Measurements from ENCODE around the gene AQP4. TPM values are rescaled to one million over a fixed set of nuclear protein-coding genes. Genes with fewer than 3 reads are reported as not detected.

AQP4 gene, protein sequence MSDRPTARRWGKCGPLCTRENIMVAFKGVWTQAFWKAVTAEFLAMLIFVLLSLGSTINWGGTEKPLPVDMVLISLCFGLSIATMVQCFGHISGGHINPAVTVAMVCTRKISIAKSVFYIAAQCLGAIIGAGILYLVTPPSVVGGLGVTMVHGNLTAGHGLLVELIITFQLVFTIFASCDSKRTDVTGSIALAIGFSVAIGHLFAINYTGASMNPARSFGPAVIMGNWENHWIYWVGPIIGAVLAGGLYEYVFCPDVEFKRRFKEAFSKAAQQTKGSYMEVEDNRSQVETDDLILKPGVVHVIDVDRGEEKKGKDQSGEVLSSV
- total RNA-seq, result not detected in 2 replicates

DNA sequence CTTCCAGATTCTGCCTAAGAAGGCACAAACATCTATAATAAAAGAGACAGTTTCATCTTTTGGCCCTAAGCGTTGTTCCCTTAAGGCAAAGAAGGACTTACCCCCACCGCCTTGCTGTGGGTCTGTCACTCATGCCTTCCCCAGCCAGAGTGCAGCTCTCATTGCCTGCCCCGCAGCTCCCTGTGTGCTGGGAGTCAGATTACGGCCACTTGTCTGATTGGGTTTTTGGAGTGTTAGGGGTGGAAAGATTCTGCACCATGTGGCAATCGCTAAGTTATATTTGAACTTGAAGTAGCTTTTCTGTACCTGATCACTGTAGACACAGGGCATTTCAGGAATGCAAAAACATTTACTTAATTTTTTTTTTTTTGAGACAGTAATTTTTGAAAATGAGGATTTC, at the start of gene AQP4:
AQP4 (minus strand) TSS at position 151 of the 400 bp plus-strand sequence; CDS start at position 133, 18 bp downstream.
- DNase-seq (ENCODE audit: extremely low read depth, low read depth, low spot score), result no peak

DNA sequence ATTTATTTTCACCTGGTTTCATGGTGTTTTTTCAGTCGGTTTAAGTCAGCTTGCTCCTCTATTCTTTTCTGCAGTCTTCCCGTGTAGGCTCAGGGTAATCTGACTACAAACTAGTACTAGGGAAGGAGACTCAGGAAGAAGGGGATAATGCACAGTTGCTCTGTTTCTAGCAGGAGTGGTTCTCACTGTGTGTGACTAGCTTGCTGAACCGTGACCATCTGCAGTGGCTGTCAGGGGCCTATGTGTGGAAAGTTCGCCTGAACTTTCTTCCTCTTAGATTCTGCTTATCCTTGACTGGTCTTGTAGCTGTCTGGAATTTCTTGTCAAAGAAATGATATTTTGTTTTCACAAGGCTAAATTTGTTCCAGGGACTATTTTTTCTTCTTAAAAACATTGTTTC, 46.3 kb upstream of the AQP4 start:
- DNase-seq (ENCODE audit: extremely low read depth, low read depth, low spot score), result no peak

DNA sequence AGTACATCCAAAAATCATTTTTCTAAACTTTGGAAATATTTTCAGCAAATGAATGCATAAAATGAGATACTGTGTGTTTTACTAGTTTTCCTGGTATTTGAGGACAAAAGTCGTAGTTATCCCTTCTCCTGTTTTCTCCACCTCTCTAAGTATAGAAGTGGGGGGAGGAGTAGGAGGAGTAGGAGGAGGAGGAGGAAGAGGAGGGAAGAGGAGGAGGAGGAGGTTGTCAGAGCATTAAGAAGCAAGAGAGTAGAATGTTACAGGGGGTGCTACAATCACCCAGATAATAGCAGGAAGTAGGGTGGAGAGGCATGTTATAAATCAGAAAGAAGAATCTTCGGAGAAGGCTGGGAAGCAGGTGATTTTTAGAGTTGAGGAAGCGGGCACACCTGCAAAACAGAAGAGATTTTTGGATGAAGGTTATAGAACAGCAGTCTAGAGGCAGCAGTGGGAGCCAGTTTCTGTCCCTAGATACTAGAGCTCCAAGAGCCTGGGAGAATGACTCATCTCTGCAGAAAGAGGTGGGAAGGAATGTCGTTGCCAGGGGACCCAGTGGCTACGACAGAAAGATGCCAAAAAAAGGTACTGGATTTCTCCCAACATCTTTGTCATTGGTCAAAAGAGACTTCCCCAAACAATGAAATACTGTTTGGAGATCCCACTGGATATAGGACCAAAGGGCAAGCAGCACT, 44.2 kb upstream of the AQP4 start:
- no peak for DNase-seq (ENCODE audit: extremely low read depth, low read depth, low spot score)

DNA sequence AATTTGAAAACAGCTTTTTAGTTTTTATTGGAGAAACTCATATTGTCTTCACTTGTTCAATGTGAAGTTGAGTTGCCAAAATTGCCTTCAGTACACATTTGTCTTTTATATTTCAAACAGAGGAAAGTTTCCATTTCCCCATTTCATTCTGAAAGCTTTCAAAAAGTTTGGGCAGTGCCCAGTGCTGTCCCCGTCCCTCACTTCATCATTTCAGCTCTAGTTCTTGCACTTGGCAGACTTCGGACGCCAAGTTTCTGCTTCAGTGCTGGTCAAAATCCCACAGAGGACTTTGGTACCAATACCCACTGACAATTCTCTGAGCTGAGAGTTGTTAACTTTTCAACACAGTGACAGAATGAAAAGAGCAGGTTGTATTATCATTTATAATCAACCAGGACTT, 43.4 kb upstream of the AQP4 start:
- DNase-seq (ENCODE audit: extremely low read depth, low read depth, low spot score), result no peak

DNA sequence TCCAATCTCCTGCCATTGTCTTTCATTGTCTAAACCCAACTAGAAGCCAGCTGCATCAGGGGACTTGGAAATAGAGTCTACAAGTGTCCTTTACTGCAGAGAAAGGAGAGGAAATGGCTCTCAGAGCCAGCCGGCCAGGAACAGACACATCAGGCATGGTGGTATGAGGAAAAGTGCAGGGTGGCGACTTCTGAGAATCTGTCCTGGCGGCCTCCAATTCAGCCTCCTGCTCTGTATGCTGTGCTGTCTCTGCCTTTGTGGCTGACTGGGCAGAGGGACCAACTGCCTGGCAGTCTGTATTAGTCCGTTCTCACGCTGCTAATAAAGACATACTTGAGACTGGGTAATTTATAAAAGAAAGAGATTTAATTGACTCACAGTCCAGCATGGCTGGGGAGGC, 36.8 kb upstream of the AQP4 start:
- no peak for DNase-seq (ENCODE audit: extremely low read depth, low read depth, low spot score)

DNA sequence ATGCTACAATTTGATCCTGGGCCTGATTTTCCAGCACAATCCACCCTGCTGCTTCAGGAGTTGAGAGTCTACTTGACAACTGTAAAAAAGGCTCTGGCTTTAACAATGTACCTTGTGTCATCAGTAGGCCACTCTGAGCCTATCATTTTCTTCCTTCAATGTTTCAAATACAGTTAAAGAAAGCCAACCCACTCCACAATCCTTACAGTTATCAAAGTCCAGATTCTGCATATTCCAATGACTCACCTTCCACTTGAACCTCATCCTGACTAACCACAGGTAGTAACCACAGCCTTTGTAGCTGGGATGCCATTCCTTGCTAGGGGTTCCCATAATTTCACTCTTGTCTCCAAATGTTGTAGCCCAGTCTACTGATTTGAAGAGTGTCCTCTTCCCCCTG, 35.5 kb upstream of the AQP4 start:
- no peak for DNase-seq (ENCODE audit: extremely low read depth, low read depth, low spot score)

DNA sequence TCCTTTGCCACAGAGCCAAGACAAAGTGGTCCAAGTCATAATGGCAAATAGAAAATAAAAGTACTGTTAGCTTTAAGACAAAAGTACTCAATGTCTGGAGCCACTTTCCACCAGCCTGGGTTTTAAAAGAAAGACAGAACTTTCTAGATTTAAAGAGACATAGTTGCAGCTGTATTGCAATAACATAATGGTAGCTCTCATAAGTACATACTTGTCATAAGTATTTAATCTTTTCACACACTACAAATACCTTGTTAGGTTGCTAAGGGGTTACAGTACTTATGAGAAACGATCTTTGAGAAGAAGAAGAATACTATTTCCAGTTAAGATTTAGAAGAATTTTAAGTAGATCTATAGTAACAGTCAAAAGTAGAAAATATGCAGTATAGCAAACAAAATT, 28.9 kb upstream of the AQP4 start:
- no peak for DNase-seq (ENCODE audit: extremely low read depth, low read depth, low spot score)

DNA sequence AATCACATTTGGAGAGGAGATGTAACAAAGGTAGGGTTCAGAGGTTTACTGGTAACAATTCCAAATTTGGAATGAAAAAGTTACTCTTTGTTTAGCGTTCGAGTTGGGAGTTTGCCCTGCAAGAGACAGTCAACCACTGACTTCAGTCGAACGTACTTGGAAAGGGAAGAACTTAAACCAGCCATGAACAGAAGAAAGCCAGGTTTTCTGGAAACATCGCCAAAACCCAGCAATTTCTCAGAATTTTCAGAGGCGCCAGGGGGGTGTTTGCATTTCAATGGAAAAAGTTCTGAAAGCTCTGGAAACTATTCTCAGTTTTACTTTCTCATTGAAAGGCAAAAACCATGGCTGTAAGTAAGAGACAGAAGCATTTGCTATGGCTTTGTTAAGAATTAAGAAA, 28.5 kb upstream of the AQP4 start:
- DNase-seq (ENCODE audit: extremely low read depth, low read depth, low spot score), result no peak

DNA sequence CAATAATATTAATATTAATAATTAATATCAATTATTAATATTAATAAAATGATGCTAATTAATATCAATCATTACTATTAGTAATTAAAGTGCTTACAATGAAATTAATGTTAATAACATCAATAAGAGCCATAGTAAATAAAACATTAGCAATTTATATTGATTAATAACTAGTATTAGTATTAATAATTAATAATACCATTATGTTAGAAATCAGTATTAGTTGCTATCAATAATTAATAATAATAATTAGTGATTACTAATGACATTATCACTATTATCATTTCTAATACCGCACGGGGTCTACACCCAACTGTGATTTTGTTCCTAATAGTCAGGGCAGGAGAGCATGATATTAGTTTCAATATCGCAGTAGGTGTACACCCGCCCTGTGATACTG, 22.8 kb upstream of the AQP4 start:
- no peak for DNase-seq (ENCODE audit: extremely low read depth, low read depth, low spot score)

DNA sequence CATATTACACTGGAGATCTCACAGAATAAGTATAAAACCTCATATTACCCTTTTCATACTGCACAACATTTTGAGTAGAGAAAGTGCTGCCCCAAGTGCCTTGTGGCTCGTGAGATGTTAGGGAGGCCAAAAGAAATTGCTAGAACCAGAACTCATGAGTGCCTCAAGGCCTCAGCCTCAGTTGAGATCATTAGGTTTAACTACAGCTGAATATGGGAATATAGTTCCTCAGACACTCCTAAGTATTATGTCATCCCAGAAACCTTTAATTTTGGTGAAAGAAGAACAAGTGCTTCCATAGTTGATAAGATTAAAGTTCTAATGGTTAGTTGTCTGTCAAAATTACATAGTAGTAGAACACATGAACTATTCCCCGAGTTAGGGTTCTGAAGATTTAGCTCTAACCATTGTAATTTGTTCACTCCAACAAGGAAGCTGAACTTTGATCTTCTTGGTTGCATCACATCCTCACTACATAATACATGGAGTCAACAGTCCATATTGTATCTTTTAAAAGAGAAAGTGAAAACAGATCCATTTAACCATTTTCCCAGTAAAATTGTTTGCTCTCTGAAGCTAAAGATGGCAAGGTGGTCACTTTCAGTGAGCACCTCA, 9.6 kb upstream of the AQP4 start:
- no peak for DNase-seq (ENCODE audit: extremely low read depth, low read depth, low spot score)

DNA sequence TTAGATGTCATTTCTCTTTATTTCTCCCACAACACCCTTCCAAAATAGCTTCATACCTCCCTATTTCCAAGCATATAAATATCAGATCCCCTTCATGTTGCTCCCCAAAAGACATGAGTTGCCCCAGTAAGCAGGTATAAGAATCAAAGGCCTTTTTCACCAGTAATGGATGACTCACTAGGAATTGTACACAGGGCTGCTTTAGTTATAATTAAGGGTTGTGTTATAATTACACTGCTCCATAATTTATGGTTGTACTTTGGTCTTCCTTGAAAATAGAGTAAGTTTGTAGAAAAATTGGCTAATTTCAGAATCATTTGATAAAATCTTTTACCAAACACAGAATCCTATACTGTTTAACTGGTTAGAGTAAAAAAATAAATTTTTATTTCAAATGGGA, 8.8 kb upstream of the AQP4 start:
- no peak for DNase-seq (ENCODE audit: extremely low read depth, low read depth, low spot score)

DNA sequence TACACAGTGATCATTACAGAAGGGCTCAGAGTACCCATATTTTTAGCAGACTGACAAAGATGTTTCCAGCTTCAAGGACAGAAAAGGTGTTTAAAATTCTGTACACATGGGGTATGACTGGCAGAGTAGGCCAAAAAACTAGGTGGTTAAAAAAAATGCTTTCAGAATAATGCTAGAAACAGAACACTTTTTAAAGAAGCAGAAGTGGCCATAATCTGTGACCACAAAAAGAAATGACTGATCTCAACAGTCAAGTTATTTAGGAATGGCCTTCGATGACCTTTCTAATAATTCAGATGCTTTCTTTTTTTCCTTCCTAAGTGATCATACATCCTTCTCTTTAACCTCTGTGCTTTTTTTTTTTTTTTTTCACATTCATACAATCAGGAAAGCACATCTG, 4.1 kb upstream of the AQP4 start:
- DNase-seq (ENCODE audit: extremely low read depth, low read depth, low spot score), result no peak

DNA sequence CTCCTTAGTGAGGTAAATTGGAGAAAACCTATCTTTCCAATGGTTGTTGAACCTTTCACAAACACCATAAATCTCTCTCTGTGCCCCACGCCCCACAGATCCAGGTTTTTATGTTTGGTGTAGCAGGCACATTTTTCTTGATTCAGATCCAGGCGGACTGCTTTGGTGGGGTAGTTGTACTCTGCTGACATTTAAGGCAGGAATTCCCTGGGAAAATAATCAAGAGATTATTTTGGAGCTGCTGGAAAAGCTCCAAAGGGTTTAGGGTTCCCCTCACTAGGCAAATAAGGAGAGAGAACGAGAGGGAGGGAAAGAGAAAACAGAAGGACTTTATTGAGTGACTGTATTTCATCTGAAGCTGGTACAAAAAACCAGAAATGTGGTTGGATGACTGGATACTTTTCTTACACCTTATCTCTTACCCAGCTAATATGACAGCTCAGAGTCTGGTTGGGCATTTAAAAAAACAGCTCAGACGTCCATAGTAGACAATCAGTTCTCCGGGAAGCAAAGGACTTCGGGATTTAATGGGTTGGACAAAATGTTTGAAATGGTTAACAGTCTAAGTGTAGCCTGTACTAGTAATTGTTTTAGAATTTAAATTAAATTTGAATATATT, 3.6 kb upstream of the AQP4 start:
- DNase-seq (ENCODE audit: extremely low read depth, low read depth, low spot score), result no peak

DNA sequence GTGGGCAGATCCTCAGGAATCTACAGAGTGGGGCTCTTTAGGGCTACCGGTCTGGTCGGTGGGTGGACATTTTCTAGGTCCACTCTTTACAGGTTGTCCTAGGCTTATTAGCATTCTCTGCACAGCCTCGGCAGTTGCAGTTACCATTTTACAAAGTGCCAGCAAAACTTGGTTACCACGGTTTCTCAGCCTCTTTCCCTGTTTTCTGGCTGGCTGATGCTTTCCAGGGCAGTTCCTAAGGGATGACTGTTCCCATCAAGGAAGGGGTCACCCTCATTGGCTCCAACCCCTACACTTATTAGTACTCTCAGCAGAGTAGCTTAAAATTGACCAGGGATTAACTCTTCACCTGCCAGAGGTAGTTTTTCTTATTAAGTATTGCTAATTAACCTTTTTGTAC, 2.0 kb upstream of the AQP4 start:
- no peak for DNase-seq (ENCODE audit: extremely low read depth, low read depth, low spot score)

DNA sequence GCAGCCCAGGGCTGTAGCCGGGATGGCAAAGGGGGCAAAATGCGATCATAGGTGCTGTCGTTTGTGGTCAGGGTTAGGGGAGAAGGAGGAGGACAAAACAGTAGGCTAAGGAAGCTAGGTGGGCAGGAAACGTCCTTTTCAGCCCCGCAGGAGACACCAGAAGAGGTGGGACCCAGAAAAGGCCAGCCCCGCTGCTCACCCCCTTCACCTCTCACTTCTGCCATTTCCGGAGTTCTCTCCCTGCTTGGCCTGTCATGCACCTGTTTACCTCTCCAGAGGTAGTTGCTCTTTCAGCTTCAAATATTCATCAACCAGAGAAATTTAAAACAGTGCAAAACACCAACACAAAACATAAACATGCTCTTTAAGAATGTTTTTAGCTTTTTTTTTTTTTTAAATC, 849 bp downstream of the AQP4 start:
- DNase-seq (ENCODE audit: extremely low read depth, low read depth, low spot score), result no peak

DNA sequence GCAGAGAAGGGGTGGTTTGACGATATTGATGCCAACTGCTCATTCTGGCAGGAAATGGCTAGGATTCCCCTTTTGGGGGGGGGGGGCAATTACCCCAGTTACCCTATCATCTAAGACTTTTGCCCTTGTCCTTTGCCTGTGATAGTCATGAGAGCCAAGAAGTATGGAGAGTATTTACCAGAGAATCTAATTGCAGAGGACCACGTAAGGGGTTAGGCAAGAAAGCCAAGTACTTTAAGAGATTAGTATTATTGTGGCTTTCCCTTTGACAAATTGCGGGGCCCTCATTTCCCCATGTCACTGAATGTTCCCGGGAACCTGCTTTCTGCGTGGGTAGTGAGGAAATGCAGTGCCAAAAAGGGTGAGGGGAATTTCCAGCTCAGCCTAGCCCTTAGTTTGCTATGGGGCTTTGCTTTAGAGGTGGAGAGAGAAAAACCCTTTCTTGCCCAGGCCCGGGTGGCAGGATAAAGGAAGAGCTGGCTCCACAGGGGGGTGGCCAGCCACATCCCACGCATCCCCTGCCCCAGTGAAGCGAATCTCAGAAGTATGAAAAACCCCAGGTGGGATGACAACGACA, 1.5 kb downstream of the AQP4 start:
- DNase-seq (ENCODE audit: extremely low read depth, low read depth, low spot score), result no peak

DNA sequence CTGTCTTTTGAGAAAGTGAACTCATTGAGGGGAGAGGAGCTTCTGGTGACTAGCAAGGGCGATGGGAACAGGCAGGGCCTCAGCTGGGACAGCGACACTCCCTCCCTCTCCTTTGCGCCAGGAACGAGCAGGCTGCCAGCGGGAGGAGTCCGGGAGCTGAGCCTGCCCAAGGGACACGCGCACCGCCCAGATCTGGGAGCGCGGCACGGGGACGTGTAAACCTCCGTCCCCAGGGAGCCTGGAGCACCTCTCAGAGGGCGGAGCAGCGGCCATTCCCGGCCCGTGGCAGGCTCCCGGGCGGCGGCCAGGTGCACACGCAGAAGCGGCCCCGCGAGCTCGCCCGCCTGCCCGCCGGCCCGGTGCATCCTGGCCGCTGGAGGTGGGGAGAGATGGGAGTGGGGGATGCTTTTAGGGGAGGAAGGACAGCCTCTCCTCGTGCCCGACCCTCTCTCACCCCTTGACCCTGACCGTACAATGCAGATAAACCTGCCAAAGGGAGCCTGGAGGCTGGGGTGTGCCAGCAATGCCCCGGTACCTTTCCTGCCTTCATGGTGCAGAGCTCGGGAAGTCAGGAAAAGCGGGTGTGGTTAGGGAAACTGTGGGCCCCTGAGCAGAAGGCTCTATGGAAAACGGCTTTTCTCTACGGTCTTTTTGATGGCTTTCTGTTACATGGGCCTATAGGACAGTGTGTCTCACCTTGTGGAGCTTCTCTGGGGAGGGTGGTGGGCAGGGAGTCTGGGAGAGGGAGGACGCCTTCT, 2.2 kb downstream of the AQP4 start:
- DNase-seq (ENCODE audit: extremely low read depth, low read depth, low spot score), result no peak

DNA sequence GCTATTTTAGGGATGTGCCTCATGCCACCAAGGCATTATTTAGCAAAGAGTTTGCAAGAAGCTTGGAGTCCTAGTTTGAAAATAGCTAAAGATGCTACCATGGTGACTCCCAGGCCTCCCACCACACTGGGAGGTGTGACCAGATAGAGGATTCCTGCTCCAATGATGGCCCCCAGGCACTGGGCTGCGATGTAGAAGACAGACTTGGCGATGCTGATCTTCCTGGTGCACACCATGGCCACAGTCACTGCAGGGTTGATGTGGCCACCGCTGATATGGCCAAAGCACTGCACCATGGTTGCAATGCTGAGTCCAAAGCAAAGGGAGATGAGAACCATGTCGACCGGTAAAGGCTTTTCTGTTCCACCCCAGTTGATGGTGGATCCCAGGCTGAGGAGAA, 3.4 kb downstream of the AQP4 start:
- DNase-seq (ENCODE audit: extremely low read depth, low read depth, low spot score), result no peak

DNA sequence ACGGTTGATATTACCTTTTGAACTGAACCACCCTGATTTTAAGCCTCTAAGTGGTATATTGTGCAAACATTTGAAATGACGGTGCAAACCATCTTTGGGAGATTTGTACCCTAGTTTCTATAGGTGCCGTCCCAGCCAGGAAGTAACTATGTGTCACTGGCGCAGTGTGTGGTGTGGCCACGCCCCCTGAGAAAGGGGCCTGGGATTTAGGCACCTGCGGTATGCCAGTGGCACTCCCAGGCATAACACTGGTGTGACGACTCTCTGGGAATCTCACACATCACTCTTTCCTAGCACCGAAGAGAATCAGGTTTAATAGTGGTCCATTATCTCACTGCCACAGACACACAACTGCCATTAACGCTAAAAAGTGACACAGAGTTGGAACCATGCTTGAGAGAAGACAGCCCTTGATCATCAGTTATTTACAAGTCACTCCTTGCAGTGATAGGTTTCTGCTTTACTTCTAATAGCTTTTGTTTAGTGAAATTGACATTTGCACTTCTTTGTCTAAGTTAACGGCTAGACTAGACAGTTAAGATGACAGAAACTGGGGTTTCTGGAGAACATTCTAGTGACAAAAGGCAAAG, 11.1 kb downstream of the AQP4 start:
- no peak for DNase-seq (ENCODE audit: extremely low read depth, low read depth, low spot score)

DNA sequence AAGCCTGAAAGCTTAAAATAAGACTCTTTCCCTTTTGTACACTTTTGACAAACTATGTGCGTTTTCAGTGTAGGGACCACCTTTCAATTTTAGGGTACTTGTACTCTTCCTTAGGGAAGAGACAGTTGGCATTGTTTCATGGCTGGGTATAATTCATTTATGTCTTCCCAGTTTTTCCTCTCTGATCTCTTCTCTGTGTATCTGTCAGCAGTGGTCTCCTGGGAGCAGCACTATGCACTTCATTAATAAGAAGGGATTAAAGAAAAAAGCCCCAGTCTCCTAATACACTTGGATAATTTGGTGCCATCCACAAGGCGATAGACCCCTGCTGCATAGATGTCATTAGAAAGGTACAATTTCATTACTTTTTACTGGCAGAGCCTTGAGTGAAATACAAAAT, 12.1 kb downstream of the AQP4 start:
- DNase-seq (ENCODE audit: extremely low read depth, low read depth, low spot score), result no peak

Measured in glomerular endothelial cell (primary cell).